NCI-H1417 (cell line): ENCODE measurements around the gene WSCD2.

ENCODE experiments used
- DNase-seq, 3 experiments: peaks; one replicate each; lab custom pipeline; 2025; lab: John Stamatoyannopoulos, UW

The WSCD2 gene

DNA sequence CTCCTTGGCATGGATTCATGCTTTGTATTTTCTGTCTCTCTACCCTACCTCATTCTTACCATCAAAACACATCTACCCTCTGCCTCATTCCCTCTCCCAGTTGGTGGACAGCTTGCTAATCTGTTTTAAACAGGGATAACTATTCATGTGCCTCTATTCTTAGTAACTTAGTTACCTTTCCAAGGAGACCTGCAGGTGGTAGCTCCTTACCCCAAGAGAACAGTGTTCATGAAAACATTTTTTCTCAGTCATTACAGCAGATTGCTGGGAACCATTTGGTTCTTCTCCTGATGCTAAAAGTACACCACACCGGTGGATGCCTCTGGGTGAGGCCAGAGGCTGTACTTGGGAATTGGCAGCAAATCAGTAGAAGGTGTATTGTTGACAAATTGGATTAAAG, 137.0 kb downstream of the WSCD2 start:
- DNase-seq, result no peak

DNA sequence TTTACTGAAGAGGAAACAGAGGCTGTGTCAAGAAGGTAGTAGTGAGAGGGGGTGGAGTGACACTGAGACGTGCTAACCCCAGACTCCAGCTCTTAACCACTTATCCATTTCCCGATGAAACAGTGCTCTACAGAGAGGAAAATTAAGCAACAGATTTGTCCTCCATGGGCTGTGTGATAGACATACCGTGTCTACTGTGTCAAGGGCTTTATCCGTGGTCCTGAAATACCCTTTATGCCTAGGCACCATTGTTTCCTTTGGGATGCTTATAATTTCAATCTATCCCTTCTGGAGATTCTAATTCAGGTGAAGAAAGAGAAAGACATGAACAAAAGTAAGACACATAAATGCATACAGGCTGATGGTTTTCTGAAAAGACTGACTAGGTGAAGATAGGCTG, 138.4 kb downstream of the WSCD2 start:
- no peak for DNase-seq

DNA sequence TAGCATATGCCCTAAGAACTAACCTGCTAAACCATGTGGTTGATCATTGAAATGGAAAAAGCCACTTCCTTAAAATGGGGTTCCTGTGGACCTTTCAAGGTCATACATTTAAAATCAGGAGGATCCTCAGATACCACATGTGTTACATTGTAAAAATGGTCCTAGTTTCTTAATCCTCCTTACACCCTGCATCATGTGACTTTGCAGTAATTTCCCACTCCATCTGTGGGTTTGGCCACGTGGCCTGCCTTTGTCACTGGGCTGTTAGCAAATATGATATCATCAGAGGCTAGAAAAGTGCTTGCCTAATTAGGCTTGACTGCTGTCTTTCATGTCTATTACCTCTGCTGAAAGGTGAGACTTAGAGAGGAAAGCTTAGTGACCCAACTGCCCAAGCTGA, 139.3 kb downstream of the WSCD2 start:
- DNase-seq, result no peak

DNA sequence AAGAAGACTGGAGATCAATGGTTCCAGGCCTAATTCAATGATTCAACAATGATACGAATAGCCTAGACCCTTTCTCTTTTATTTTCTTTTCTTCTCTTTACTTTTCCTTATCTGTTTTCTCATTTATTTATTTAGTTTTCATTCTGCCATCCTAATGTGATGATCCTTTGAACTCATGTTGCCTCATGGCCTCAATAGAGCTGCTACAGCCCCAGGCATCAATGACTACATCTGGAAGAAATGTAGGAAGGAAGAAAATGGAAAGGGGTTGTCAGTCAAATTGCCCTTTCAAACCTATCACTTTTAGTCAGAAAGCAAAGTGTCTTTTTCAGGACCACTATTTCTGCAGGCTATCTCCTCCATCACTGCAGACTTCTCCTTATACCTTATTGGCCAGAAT, 140.1 kb downstream of the WSCD2 start:
- no peak for DNase-seq

DNA sequence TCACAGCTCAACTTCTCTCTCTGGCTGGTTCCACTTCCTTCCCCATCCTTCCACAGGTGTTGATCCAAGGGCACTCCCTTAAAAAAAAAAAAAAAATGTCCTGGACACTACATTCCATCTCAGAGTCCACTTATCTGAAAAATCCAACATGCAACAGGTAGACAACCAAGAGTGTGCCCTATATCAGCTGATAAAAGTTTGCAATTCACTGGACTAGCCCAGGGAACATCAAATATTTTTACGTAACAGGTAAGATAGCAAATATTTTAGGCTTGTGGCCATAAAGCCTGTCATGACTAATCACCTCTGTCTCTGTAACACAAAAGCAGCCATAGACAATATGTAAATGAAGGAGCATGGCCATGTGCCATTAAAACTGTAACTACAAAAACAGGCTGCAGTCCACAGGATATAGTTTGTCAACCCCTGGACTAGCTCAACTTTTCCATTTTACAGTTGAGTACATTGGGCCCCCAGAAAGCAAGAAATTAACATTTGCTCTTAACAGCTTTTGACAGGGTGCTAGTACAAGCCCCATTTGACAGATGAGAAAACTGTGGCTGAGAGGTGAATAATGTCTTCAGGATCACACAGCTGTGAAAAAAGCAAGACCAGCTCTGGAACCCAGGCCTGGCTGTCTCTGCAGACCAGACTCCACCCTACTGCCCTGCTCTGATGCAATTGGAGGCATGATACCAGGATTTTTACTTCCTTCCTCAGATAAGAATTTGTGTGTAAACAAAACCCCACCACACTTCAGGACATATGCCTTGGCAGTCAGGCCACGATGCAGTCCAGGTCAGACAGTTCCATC, 141.2 kb downstream of the WSCD2 start:
- DNase-seq, result no peak

GRCh38 chr12:108270849-108271143, 141.7 kb downstream of the WSCD2 start:
- DNase-seq, result no peak

GRCh38 chr12:108271951-108272872, 143.1 kb downstream of the WSCD2 start:
- peak in 1 of 3 experiments; percentile 22 for DNase-seq

DNA sequence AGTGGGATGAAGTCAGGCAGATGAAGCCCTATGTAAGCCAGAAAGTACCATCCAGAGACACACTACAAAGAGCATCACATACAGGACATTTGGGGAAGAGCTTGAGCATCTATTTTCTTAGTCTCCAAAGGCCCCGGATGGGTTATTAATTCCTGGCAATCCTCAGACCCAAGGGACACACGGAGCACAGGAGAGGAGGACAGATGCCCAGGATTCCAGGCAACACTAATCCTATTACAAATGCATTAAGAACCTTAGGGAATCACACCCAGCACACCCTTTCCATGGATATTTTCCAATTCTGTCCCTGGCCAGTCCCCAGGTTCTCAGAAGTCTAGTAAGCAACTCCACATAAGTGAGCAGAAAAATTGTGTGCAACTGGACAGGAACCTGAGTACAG, 144.1 kb downstream of the WSCD2 start:
- DNase-seq, result no peak

DNA sequence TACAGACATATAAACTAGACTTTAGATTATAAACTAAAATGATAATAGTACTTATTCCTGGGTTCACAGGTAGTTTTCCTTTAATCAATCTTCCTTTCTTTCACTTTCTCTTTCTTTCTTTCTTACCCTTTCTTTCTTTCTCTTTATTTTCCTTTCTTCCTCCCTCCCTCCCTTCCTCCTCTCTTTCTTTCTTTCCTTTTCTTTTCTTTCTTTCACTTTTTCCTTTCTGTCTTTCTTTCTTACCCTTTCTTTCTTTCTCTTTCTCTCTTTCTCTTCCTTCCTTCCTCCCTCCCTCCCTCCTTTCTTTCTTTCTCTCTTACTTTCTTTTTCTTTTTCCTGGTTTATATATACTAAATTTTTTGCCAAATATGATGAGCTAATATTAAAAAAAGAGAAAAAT, 148.5 kb downstream of the WSCD2 start:
- DNase-seq, result no peak

- DNase-seq, result no peak
Measured at GRCh38 chr12:108282160-108282559, 153.1 kb downstream of the WSCD2 start.

DNA sequence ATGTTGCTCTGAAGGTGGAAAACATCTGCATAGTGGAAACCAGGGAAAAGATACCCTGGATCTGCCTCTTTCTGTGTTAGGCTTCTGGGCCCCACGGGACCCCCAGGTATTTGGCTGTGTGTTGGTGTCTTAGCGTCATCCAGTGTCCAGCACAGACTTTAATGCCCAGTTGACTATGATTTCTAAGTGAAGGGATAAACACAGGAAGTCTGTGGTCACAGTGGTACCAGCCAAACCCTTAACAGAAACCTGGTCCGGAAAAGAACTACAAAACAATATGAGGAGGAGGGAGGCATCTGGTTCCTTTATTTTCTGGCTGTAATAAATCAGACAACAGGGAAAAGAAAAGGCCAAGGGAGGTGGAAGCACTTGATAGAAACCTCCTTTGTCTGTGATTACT, 153.6 kb downstream of the WSCD2 start:
- DNase-seq, result no peak

- DNase-seq, result no peak
Measured at GRCh38 chr12:108284163-108284562, 155.1 kb downstream of the WSCD2 start.

DNA sequence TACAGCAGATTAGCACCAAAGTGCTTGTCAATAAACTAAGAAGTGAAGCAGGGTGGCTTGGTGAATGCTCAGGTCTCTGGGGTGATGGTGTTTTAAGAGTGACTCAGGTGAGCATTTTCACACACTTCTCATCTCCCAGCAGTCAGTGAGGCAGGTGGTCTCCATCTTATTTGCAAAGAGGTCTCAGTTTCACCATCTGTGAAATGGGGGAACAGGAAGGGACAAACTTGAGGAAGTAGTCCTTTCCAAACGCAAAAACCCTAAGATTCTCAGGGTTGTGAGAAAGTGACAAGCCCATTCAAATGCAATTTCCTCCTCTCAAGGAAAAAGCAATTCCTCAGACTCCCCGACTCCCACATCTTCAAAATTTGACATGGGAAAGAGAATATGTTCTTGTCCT, 155.9 kb downstream of the WSCD2 start:
- DNase-seq, result no peak

- DNase-seq, result no peak
Measured at GRCh38 chr12:108287227-108287626, 158.1 kb downstream of the WSCD2 start.

DNA sequence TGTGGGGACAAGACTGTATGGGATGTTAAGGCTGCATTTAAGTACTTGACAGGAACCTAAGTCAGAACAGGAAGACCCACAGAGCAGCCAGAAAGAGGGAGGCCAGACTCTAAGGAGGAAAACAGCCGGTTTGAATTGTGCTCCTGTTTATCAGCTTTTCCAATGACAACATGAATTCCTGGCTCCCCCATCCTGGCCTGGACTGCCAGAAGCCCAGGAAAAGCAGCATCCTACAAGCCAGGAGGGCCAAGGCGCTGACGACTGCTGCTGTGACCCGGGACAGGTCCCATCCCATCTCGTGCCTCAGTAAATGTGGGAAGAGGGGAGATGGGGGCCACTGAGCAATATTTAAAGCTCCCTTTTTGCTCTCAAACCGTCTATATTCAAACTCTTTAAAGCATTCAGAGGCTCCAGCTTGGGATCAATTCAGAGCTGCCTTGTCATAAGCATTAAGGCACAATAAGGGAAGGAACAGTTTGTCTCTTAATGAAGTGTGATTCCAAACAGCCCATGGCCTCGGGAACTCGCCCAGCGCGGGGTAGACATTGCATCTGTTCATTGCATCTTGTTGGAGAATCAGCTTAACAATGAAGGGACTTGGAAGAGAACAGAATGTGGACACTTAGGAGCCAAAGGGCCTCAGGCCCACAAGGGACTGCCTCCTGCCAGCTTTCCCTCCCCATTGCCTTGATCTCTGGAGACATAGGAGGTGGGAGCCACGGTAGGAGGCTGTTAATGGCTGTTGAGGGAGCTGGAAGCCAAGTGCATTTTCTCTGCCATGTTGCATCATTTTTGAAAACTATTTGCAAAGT, 160.5 kb downstream of the WSCD2 start:
- no peak for DNase-seq

DNA sequence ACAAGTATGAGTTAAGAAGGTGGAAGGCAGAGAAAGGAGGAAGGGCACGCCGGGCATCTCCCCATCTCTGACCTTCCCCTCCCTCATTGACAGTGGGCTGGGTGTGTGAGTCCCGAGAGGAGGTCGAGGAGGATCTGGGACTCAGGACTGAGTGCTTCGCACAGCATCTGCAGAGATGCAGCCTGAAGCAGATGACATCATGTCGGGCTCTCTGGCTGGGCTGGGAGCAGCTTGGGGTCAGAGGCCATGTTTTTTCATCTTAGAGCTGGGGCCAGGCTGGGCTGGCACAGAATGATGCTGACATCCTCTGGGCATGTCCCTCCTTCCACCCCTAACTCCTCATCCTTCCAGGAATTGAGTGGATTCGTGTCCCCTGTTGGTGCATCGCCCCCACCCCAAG, 166.6 kb downstream of the WSCD2 start:
- no peak for DNase-seq

DNA sequence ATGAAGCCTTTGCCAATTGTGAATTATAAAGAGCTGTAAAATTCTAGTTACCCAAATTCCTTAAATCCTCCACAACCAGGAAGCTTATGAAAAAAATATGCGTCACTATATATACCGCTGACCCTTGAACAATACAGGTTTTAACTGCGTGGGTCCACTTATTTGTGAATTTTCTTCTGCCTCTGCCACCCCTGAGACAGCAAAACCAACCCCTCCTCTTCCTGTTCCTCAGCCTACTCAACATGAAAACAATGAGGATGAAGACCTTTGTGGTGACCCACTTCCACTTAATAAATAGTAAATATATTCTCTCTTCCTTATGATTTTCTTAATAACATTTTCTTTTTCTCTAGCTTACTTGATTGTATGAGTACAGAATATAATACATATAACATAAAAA, 167.9 kb downstream of the WSCD2 start:
- DNase-seq, result no peak

- DNase-seq, result no peak
Measured at GRCh38 chr12:108297424-108297823, 168.3 kb downstream of the WSCD2 start.

DNA sequence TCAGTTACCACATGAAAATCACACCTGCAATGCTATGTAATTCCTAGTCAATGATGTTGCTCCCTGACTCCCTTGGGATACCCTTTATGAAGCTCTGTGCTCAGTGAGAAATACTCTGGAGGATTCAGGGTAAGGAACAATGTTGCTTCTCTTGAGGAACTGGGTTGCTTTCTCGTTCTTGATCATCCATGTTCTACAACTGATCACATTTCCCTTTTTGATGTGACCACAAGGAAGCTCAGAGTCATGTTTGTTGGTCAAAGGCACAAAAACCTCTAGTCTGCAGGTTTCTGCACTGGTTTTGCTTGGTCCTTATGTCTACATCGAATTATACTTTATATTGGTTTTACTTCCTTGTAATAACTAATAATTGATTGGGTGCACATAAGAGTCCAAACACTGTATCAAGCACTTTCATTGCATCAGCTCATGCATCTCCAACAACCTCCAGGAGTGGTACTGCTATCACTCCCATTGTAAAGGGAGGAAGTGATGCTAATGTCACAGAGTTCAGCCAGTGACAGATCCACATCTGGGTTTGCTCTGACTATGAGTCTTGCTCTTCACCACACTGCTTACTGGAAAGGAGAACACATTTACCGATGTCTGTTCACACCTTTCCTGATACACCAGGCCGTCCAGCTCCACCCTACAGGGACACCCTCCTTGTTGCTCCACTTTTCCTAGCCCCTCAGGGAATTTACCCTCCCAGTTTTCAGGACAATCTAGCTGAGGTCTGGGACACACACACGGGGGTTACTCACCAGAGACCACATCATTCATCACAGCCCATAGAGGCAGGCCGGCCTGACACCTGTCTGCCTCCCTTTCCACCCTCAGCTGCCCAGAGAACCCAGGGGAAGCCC, 169.0 kb downstream of the WSCD2 start:
- DNase-seq, result no peak

- no peak for DNase-seq
Measured at GRCh38 chr12:108298761-108299275, 169.7 kb downstream of the WSCD2 start.

DNA sequence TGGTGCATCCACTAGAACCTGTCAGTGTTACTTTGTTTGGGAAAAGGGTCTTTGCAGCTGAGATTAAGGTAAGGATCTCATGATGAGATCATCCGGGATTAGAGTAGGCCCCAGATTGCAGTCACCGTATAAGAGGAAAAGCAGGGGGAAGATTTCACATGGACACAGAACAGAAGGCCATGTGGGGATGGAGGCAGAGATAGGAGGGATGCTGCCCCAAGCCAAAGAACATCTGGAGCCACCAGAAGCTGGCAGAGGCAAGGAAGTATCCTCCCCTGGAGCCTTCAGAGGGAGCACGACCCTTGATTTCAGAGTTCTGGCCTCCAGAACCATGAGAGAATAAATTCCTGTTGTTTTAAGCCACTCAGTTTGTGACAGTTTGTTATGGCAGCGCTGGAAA, 170.4 kb downstream of the WSCD2 start:
- no peak for DNase-seq
